Activated T-helper 1 cell treated with anti-CD3 and anti-CD28 coated beads, Interleukin-2, amount 50 U/mL, for 16 hours (primary cell): ENCODE results near the gene BRAF.
A peak's percentile ranks its signal among the peaks of the same experiment; 100 is the strongest.
"Not testable (repeated sequence)": the region's sequence is repeated elsewhere in the genome, so short reads cannot be mapped to it uniquely, and the experiment has no call there.

ENCODE experiments used
- DNase-seq, 2 donors: peaks; one replicate each; pipeline ENCODE4 v3.0.0-alpha.2; 2020; ENCODE audit warnings: low read depth in 1 of 2, low spot score in 1 of 2

The BRAF gene

GRCh38 chr7:140684066-140684950 lies 240.4 kb downstream of the BRAF start:
- DNase-seq = no peak

DNA sequence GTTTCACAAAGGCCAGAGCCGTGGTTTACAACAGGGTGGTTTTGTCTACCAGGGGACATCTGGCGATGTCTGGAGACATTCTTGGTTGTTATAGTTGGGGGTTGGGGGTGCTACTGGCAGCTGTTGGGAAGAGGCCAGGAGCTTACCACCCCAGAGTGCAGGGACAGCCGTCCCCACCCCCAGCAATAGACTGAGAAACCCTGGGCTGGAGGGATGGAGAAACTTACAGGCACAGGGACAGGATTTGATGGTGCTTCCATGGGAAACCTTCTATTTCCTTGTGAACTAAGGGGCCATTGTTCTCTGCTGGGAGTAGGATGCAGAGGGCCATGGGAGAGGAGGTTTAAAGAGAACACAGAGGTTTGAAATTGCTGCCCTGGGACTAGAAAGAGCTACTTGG lies 241.1 kb downstream of the BRAF start:
- DNase-seq = no peak

GRCh38 chr7:140681766-140682165 lies 243.0 kb downstream of the BRAF start:
- no peak for DNase-seq

- DNase-seq = no peak
Observed at GRCh38 chr7:140680886-140681285, 243.8 kb downstream of the BRAF start.

- DNase-seq = no peak
Observed at GRCh38 chr7:140679186-140679585, 245.5 kb downstream of the BRAF start.

GRCh38 chr7:140678816-140679130 lies 246.0 kb downstream of the BRAF start:
- no peak for DNase-seq

DNA sequence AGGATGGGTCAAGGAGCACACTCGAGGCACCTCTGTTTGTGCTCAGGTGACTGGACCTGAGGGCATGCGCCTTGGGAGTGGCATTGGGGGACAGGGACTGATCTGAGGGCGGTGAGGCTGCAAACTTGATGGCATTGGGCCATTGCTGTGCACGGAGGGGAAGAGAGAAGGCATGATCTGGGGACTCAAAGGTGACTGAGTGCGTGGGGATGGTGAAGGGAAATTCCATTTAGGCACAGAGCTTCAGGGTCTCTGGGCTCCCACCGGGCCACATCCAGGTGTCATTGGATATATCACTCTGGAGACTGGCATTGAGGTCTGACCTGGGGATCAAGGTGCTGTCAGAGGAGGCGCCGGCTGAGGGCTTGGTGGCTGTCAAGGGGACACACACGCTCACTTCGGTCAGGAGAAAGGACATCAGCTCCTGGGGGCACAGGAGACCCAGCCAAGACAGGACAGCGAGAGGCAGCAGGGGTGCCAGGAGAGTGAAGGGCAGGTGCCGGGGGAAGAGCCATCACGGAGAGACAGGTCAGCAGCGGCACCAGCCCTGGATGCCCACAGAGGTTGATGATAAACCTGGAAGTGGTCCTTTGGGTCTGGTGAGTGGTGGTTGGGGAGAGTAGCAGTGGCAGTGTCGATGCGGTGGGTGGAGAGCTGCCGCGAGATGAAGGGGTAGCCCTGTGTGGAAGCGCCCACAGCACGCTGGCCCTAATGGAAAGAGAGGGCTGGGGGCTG lies 246.5 kb downstream of the BRAF start:
- DNase-seq = no peak

DNA sequence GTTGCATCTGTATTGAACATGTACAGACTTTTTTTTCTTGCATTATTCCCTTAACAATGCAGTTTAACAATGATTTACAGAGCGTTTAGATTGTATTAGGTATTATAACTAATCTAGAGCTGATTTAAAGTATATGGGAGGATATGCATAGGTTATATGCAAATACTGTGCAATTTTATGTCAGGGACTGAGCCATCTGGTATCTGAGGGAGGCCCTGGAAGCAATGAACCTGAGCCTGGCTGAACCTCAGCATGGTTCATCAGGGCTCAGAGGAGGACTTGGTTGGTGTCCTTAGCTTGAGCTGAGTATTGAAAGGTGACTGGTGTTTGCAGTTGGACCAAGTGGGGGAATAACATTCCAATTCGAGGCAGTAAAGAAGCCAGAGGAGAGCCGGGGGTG lies 247.2 kb downstream of the BRAF start:
- DNase-seq = no peak

- not testable (repeated sequence) for DNase-seq
Observed at GRCh38 chr7:140676956-140677355, 247.8 kb downstream of the BRAF start.

GRCh38 chr7:140676306-140676705 lies 248.4 kb downstream of the BRAF start:
- no peak for DNase-seq

GRCh38 chr7:140675726-140676125 lies 249.0 kb downstream of the BRAF start:
- DNase-seq = no peak

DNA sequence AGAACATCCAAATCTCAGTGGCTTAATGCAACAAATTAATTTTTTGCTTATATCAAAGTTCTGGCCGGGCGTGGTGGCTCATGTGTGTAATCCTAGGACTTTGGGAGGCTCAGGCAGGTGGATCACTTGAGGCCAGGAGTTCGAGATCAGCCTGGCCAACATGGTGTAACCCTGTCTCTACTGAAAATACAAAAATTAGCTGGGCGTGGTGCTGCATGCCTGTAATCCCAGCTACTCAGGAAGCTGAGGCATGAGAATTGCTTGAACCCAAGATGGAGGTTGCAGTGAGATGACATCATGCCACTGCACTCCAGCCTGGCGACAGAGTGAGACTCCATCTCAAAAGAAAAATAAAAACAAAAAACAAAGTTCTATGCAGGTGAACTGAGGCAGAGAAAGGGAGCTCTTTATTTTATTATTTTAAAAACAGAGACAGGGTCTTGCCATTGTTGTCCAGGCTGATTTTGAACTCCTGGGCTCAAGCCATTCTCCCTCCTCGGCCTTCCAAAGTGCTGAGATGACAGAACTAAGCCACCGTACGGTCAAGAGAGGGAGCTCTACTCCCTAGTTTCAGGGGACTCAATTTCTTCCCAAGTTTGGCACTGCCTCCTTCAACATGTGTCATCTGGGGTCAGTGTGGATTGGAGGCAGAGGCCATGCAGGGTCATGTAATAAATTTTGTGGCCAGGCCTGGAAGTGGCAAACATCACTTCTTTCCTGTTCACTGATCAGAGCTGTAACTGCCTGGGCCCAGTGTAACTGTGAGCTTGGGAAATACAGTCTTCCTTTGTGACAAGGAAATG lies 249.6 kb downstream of the BRAF start:
- no peak for DNase-seq

GRCh38 chr7:140674356-140674800 lies 250.4 kb downstream of the BRAF start:
- DNase-seq = no peak

GRCh38 chr7:140673774-140674155 lies 251.0 kb downstream of the BRAF start:
- DNase-seq = no peak

GRCh38 chr7:140673063-140673773 lies 251.5 kb downstream of the BRAF start:
- peak; percentile 37 to 38 for DNase-seq

DNA sequence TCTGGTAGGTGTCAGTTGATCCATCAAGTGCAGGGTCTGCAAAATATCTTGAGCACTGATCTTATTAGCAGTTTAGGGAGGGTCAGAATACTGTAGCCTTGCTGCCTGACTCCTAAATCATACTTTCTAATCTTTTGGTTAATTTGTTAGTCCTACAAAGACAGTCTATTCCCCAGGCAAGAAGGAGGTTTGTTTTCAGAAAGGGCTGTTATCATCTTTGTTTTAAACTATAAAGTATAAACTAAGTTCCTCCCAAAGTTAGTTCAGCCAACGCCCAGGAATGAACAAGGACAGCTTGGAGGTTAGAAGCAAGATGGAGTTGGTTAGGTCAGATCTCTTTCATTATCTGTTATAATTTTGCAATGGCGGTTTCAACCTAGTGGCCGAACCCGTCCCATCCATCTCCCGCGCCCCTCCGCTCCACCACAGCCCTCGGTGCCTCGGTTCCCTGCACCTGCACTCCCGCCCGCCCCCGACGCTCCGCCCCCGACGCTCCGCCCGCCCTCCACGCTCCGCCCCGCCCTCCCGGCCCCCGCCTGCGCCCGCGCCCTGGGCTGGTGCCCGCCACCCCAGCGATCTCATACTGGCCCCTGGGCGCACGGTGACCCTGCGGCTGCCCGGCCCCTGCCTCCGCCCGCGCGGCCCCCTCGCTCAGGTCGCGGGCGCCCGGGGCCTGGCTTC lies 252.2 kb downstream of the BRAF start, which contains the start of gene ADCK2:
TSS of gene ADCK2 (plus strand) at position 564 of the 681 bp plus-strand sequence. CDS start 386 bp downstream, outside the sequence.
- DNase-seq = peak; percentile 26 to 41

- DNase-seq = no peak
Observed at GRCh38 chr7:140671966-140672365, 252.8 kb downstream of the BRAF start.

DNA sequence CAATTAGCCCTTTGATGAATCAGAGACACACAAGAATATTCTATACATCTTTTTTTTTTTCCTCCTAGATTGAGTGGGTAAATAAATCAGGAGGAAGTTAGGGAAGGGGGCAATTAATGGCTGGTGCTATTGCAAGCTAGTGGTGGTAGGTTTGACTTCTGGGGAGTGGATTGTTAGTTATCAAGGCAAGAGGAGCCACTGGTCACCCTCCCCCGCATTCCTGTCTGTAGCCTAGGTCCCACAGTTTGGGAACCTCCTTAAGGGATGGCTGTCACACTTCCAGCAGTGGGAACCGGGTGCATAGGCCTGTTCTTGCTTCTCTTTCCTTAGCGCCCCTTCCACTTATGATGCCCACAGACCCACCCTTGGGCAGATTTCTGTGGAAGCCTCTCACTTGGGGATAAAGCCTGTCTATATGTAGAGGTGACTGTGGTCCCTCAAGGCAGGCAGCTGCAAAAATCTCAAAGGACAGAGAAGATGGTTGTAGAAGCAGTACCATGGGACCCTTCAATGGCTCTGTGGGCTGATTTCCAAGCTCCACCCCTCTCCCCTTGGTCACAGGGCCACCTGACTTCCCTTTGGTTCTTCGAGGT lies 254.3 kb downstream of the BRAF start:
- no peak for DNase-seq

DNA sequence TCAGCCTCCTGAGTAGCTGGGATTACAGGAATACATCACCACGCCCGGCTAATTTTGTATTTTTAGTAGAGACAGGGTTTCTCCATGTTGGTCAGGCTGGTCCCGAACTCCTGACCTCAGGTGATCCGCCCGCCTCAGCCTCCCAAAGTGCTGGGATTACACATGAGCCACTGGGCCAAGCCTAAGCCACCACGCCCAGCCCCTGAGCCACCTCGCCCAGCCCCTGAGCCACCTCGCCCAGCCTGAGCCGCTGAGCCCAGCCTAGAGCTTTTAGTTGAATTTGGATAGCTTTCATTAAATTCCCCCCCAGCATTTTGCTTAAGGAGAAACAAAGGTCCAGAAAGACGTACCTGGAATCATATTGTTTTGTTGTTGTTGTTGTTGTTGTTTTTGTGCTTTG lies 254.9 kb downstream of the BRAF start:
- DNase-seq = not testable (repeated sequence)

- DNase-seq = no peak
Observed at GRCh38 chr7:140669352-140669751, 255.4 kb downstream of the BRAF start.
